ENCODE results near the gene OLIG2.

The OLIG2 gene

GRCh38 chr21:33025489-33026442, at the start of gene OLIG2:
OLIG2 (plus strand) TSS chr21:33025935; CDS start chr21:33026863, 928 bp downstream.
- no peak for DNase-seq (ENCODE audit: low read depth in 3 of 3, low spot score in 1 of 3)

- no peak for DNase-seq (ENCODE audit: low read depth in 3 of 3, low spot score in 1 of 3)
These were observed 48.9 kb upstream of the OLIG2 start for GRCh38 chr21:32976791-32977190.

- DNase-seq (ENCODE audit: low read depth in 3 of 3, low spot score in 1 of 3): no peak
These were observed 48.5 kb upstream of the OLIG2 start for GRCh38 chr21:32977216-32977615.

GRCh38 chr21:32978331-32979270, 47.1 kb upstream of the OLIG2 start:
- DNase-seq (ENCODE audit: low read depth in 3 of 3, low spot score in 1 of 3): no peak

- DNase-seq (ENCODE audit: low read depth in 3 of 3, low spot score in 1 of 3): no peak
These were observed 46.0 kb upstream of the OLIG2 start for GRCh38 chr21:32979598-32980268.

GRCh38 chr21:32981096-32981495, 44.6 kb upstream of the OLIG2 start:
- no peak for DNase-seq (ENCODE audit: low read depth in 3 of 3, low spot score in 1 of 3)

GRCh38 chr21:32990666-32991065, 35.1 kb upstream of the OLIG2 start:
- no peak for DNase-seq (ENCODE audit: low read depth in 3 of 3, low spot score in 1 of 3)

GRCh38 chr21:32991361-32991760, 34.4 kb upstream of the OLIG2 start:
- DNase-seq (ENCODE audit: low read depth in 3 of 3, low spot score in 1 of 3): no peak

GRCh38 chr21:32993894-32994293, 31.8 kb upstream of the OLIG2 start:
- DNase-seq (ENCODE audit: low read depth in 3 of 3, low spot score in 1 of 3): no peak

- DNase-seq (ENCODE audit: low read depth in 3 of 3, low spot score in 1 of 3): no peak
These were observed 31.4 kb upstream of the OLIG2 start for GRCh38 chr21:32994305-32994704.

- DNase-seq (ENCODE audit: low read depth in 3 of 3, low spot score in 1 of 3): no peak
These were observed 18.0 kb upstream of the OLIG2 start for GRCh38 chr21:33007747-33008146.

GRCh38 chr21:33008333-33009051, 17.2 kb upstream of the OLIG2 start:
- DNase-seq (ENCODE audit: low read depth in 3 of 3, low spot score in 1 of 3): no peak

GRCh38 chr21:33010931-33011330, 14.8 kb upstream of the OLIG2 start:
- no peak for DNase-seq (ENCODE audit: low read depth in 3 of 3, low spot score in 1 of 3)

- no peak for DNase-seq (ENCODE audit: low read depth in 3 of 3, low spot score in 1 of 3)
These were observed 14.3 kb upstream of the OLIG2 start for GRCh38 chr21:33011462-33011861.

GRCh38 chr21:33013626-33014025, 12.1 kb upstream of the OLIG2 start:
- DNase-seq (ENCODE audit: low read depth in 3 of 3, low spot score in 1 of 3): no peak

- DNase-seq (ENCODE audit: low read depth in 3 of 3, low spot score in 1 of 3): no peak
These were observed 11.4 kb upstream of the OLIG2 start for GRCh38 chr21:33014331-33014730.

GRCh38 chr21:33015096-33015495, 10.6 kb upstream of the OLIG2 start:
- DNase-seq (ENCODE audit: low read depth in 3 of 3, low spot score in 1 of 3): no peak

- DNase-seq (ENCODE audit: low read depth in 3 of 3, low spot score in 1 of 3): no peak
These were observed 10.0 kb upstream of the OLIG2 start for GRCh38 chr21:33015756-33016155.

GRCh38 chr21:33018707-33019465, 6.8 kb upstream of the OLIG2 start:
- no peak for DNase-seq (ENCODE audit: low read depth in 3 of 3, low spot score in 1 of 3)

- no peak for DNase-seq (ENCODE audit: low read depth in 3 of 3, low spot score in 1 of 3)
These were observed 6.2 kb upstream of the OLIG2 start for GRCh38 chr21:33019516-33019884.

Data from stimulated activated CD4-positive, alpha-beta T cell treated with anti-CD3 and anti-CD28 coated beads, TNF-alpha, amount 100 ng/mL, for 1 hour (primary cell).